Endothelial cell of umbilical vein (primary cell): ENCODE measurements around the gene SCAPER.

Experiments used
- CTCF ChIP-seq, 2 donors: IDR thresholded peaks; 1 replicate in 1 of 2; 2 replicates in 1 of 2; pipeline ENCODE4 v1.5.1; 2011; ENCODE audit warnings: low read length in 2 of 2, mild to moderate bottlenecking in 2 of 2, moderate library complexity in 2 of 2, control low read depth in 1 of 2, inconsistent platforms in 1 of 2, low read depth in 1 of 2; ENCODE audit not compliant: insufficient read depth in 1 of 2; ENCODE audit errors: extremely low read depth in 1 of 2
- EZH2 ChIP-seq: IDR thresholded peaks from 2 replicates; pipeline ENCODE4 v1.6.1; 2012; ENCODE audit warnings: borderline replicate concordance, low read depth, mild to moderate bottlenecking, moderate library complexity, low read length, inconsistent platforms; ENCODE audit not compliant: severe bottlenecking
- FOS ChIP-seq: IDR thresholded peaks from 2 replicates; pipeline ENCODE4 v1.6.1; 2011; ENCODE audit warnings: mild to moderate bottlenecking, low read length, moderate library complexity, borderline replicate concordance; ENCODE audit not compliant: insufficient read depth
- JUN ChIP-seq: IDR thresholded peaks from 2 replicates; pipeline ENCODE4 v1.6.1; 2011; ENCODE audit warnings: borderline replicate concordance, low read depth; ENCODE audit not compliant: insufficient read length, insufficient read depth
- MYC ChIP-seq: IDR thresholded peaks from one replicate; pipeline ENCODE4 v1.6.1; 2011; ENCODE audit warnings: mild to moderate bottlenecking, low read depth, low read length
- POLR2A ChIP-seq: IDR thresholded peaks from 2 replicates; pipeline ENCODE4 v1.6.1; 2012; ENCODE audit warnings: low read depth, mild to moderate bottlenecking, control low read depth, low read length
- POLR2AphosphoS5 ChIP-seq: IDR thresholded peaks from 2 replicates; pipeline ENCODE4 v1.6.1; 2012; ENCODE audit warnings: low read depth, mild to moderate bottlenecking, control low read depth, low read length, moderate library complexity; ENCODE audit not compliant: insufficient read depth

- TF ChIP-seq CTCF (IDR thresholded peaks at IDR 0.05; ENCODE audit: extremely low read depth in 1 of 2, insufficient read depth in 1 of 2, low read depth in 1 of 2, low read length in 2 of 2): no peak
- no peak for TF ChIP-seq POLR2AphosphoS5
- no peak for TF ChIP-seq POLR2A
- no peak for TF ChIP-seq EZH2
- TF ChIP-seq MYC: no peak
- TF ChIP-seq FOS: no peak
- no peak for TF ChIP-seq JUN
Observed at GRCh38 chr15:76682259-76682658, 222.9 kb downstream of the SCAPER start.
